Liver (tissue), 9 donors: ENCODE data around the gene CEP43. TPM values are rescaled to one million over a fixed set of nuclear protein-coding genes. Genes with fewer than 3 reads are reported as not detected.

ENCODE experiments used
- DNase-seq: peaks from one replicate; pipeline ENCODE4 v3.0.0-alpha.2; 2017; ENCODE audit warnings: low spot score
- H3K27ac ChIP-seq, 2 donors: one replicate each; pipeline ENCODE4 v1.7.0; 2013; ENCODE audit warnings: inconsistent platforms in 2 of 2, low read length in 2 of 2, control low read depth in 1 of 2, low read depth in 1 of 2, mild to moderate bottlenecking in 1 of 2
- H3K27me3 ChIP-seq, 4 donors: one replicate each; pipeline versions ENCODE4 v1.6.1 to v1.7.0; 2013; ENCODE audit warnings: low read length in 3 of 4, inconsistent platforms in 1 of 4, mild to moderate bottlenecking in 1 of 4, moderate library complexity in 1 of 4; ENCODE audit not compliant: control insufficient read depth in 4 of 4, insufficient read depth in 4 of 4
- H3K36me3 ChIP-seq, 4 donors: one replicate each; pipeline versions ENCODE4 v1.6.1 to v1.7.0; 2013; ENCODE audit warnings: low read length in 3 of 4, mild to moderate bottlenecking in 3 of 4, low read depth in 1 of 4, moderate library complexity in 1 of 4; ENCODE audit not compliant: control insufficient read depth in 4 of 4, insufficient read depth in 3 of 4
- H3K4me1 ChIP-seq, 4 donors: one replicate each; pipeline versions ENCODE4 v1.6.1 to v1.7.0; 2013; ENCODE audit warnings: low read length in 3 of 4, mild to moderate bottlenecking in 3 of 4, moderate library complexity in 1 of 4; ENCODE audit not compliant: control insufficient read depth in 4 of 4, insufficient read depth in 4 of 4
- H3K4me3 ChIP-seq, 3 donors: one replicate each; pipeline versions ENCODE4 v1.6.1 to v1.7.0; 2013; ENCODE audit warnings: low read length in 3 of 3, control low read depth in 1 of 3, low read depth in 1 of 3, mild to moderate bottlenecking in 1 of 3
- H3K9ac ChIP-seq, 2 donors: one replicate each; pipeline ENCODE4 v1.7.0; 2013; ENCODE audit warnings: low read length in 2 of 2, mild to moderate bottlenecking in 2 of 2, moderate library complexity in 2 of 2, control low read depth in 1 of 2, low read depth in 1 of 2
- H3K9me3 ChIP-seq, 4 donors: one replicate each; pipeline versions ENCODE4 v1.6.1 to v1.7.0; 2013; ENCODE audit warnings: low read length in 3 of 4; ENCODE audit not compliant: control insufficient read depth in 4 of 4
- EGR1 ChIP-seq, 2 donors: IDR thresholded peaks; 2 replicates each; pipeline ENCODE4 v1.6.1; 2016 to 2018; ENCODE audit warnings: antibody characterized with exemption in 2 of 2, low read depth in 2 of 2
- FOXA1 ChIP-seq: IDR thresholded peaks from 2 replicates; pipeline ENCODE4 v1.6.1; 2016; ENCODE audit warnings: antibody characterized with exemption
- FOXA2 ChIP-seq: IDR thresholded peaks from 2 replicates; pipeline ENCODE4 v1.6.1; 2016; ENCODE audit warnings: antibody characterized with exemption
- GABPA ChIP-seq, 2 donors: IDR thresholded peaks in 1 of 2; conservative IDR thresholded peaks in 1 of 2; 2 replicates each; pipeline ENCODE4 v1.6.1; 2016; ENCODE audit warnings: antibody characterized with exemption in 2 of 2, mild to moderate bottlenecking in 1 of 2, moderate library complexity in 1 of 2
- HNF4G ChIP-seq: IDR thresholded peaks from 2 replicates; pipeline ENCODE4 v1.6.1; 2016; ENCODE audit warnings: antibody characterized with exemption
- JUND ChIP-seq, 2 donors: IDR thresholded peaks; 2 replicates each; pipeline ENCODE4 v1.6.1; 2016; ENCODE audit warnings: antibody characterized with exemption in 2 of 2
- RAD21 ChIP-seq, 2 donors: IDR thresholded peaks; 2 replicates each; pipeline ENCODE4 v1.6.1; 2016; ENCODE audit warnings: antibody characterized with exemption in 2 of 2, mild to moderate bottlenecking in 2 of 2
- RXRA ChIP-seq, 2 donors: IDR thresholded peaks; 2 replicates each; pipeline ENCODE4 v1.6.1; 2017 to 2018; ENCODE audit warnings: antibody characterized with exemption in 2 of 2, mild to moderate bottlenecking in 1 of 2
- SP1 ChIP-seq: IDR thresholded peaks from 2 replicates; pipeline ENCODE4 v1.6.1; 2018; ENCODE audit warnings: antibody characterized with exemption, mild to moderate bottlenecking
- WGBS: extraction: QIAGEN DNeasy Blood & Tissue Kit; methylation state at CpG from one replicate; pipeline ENCODE4 v1.1.7; 2013; 5-methylcytosine and 5-hydroxymethylcytosine counted together
- polyA plus RNA-seq, 2 donors: library from polyadenylated mRNA; stranded (reverse) in 1 of 2; unstranded in 1 of 2; fragments of 200-250 nt in 1 of 2; fragments of >200 nt in 1 of 2; fragmentation: Nextera tagmentation in 1 of 2; extraction: Ambion mirVana in 1 of 2; gene quantifications; one replicate each; pipeline versions ENCODE4 v1.2.1 to v1.2.3, GENCODE V29; 2013 to 2015
- total RNA-seq, 2 donors: library from RNA; depleted of rRNA; stranded (reverse); fragments of >200 nt; gene quantifications; one replicate each; pipeline ENCODE4 v1.2.3, GENCODE V29; 2014
- TF ChIP-seq, protein P1 (sequence below): IDR thresholded peaks from 2 replicates; pipeline ENCODE4 v1.6.1; 2016; ENCODE audit warnings: antibody characterized with exemption, mild to moderate bottlenecking
- TF ChIP-seq, protein P2 (sequence below): IDR thresholded peaks from 2 replicates; pipeline ENCODE4 v1.6.1; 2016; ENCODE audit warnings: antibody characterized with exemption
- TF ChIP-seq, protein P3 (sequence below): IDR thresholded peaks from 2 replicates; pipeline ENCODE4 v1.6.1; 2016; ENCODE audit warnings: antibody characterized with exemption
- TF ChIP-seq, protein P4 (sequence below): fragments of 150-350 bp; IDR thresholded peaks from 2 replicates; pipeline ENCODE4 v1.5.1; 2017; ENCODE audit warnings: improper control_type of control experiment, low read depth, low read length; ENCODE audit not compliant: missing input control
- donor health status: healthy.
- donor health status: healthy.
- donor health status: healthy.
- donor health status: healthy.
- donor health status: healthy.

The CEP43 gene
- total and polyA plus RNA-seq, 4 donors: 12.0 to 32.0 (median 18.0) TPM

DNA sequence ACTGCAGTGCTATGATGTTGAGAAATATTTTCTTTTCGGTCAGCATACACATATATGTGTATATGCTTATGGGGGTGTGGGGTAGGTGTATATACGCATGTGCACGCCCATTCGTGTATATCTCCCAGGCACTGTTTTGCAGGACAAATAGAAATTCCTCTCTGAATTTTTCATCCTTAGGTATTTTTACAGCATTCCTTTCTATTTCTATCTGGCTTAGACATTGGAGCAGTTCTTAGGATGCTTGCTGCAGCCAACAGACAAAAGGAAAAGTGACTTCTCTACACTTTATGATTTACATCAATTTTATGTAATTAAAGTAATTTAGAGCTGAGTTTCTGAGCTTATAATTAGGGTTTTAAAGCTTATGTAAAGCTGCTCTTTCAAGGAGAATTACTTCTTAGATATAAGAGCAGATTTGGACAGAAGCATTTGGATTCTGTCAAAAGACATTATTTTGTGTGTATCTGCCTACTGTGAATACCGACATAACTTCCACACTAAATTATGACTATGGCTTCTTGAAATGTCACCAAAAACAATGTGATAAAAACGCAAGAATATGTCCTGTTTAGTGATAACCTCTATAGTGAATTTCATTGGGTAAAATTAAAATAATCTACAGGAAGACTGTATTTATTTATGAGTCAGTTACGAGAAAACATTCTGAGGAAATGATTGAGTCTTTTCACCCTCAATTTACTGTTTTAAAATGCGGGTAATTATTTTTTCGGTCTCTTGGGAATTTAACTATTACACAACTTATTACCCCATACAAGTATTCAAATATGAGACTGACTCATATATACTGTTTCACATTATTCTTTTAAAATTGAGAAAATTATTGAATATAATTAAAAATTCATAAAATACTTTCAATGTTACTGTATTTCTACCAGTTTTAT, 21.3 kb upstream of the CEP43 start:
- TF ChIP-seq FOXA1: no peak
- TF ChIP-seq RXRA (IDR thresholded peaks at IDR 0.05): no peak
- TF ChIP-seq, protein P1, sequence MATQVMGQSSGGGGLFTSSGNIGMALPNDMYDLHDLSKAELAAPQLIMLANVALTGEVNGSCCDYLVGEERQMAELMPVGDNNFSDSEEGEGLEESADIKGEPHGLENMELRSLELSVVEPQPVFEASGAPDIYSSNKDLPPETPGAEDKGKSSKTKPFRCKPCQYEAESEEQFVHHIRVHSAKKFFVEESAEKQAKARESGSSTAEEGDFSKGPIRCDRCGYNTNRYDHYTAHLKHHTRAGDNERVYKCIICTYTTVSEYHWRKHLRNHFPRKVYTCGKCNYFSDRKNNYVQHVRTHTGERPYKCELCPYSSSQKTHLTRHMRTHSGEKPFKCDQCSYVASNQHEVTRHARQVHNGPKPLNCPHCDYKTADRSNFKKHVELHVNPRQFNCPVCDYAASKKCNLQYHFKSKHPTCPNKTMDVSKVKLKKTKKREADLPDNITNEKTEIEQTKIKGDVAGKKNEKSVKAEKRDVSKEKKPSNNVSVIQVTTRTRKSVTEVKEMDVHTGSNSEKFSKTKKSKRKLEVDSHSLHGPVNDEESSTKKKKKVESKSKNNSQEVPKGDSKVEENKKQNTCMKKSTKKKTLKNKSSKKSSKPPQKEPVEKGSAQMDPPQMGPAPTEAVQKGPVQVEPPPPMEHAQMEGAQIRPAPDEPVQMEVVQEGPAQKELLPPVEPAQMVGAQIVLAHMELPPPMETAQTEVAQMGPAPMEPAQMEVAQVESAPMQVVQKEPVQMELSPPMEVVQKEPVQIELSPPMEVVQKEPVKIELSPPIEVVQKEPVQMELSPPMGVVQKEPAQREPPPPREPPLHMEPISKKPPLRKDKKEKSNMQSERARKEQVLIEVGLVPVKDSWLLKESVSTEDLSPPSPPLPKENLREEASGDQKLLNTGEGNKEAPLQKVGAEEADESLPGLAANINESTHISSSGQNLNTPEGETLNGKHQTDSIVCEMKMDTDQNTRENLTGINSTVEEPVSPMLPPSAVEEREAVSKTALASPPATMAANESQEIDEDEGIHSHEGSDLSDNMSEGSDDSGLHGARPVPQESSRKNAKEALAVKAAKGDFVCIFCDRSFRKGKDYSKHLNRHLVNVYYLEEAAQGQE: no peak
- Histone ChIP-seq H3K4me1 (no peaks in the 10 kb centered on the region), H3K4me3 (no peak overlapping the region), H3K36me3 (no peaks in the 10 kb centered on the region), H3K9me3 (no peaks in the 10 kb centered on the region), H3K27ac (no peak overlapping the region), H3K9ac (no peak overlapping the region), H3K27me3 (no peaks in the 10 kb centered on the region)
- WGBS: 87% methylated on average over 9 of the region's 9 CpGs
- no peak for DNase-seq

DNA sequence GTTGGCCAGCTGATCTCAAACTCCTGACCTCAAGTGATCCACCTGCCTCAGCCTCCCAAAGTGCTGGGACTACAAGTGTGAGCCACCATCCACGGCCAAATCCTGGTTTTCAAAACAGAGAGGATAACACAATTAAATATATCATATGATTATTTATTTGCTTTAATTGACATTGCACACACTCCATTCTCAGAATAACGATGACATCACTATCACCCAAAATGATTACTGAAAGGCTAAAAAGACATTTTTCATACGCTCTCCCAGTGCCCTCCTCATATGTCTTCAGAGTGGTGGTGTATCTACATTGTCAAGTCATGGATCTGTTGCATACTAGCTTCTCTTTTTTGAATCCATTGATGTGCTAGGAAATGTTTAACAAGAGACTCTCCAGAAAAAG, 18.5 kb upstream of the CEP43 start:
- Histone ChIP-seq H3K9ac (no peak overlapping the region), H3K36me3 (no peaks in the 10 kb centered on the region), H3K27ac (no peak overlapping the region), H3K4me3 (no peak overlapping the region), H3K27me3 (no peaks in the 10 kb centered on the region), H3K9me3 (no peaks in the 10 kb centered on the region), H3K4me1 (no peaks in the 10 kb centered on the region)
- DNase-seq: no peak
- WGBS: 97% methylated on average over 3 of the region's 3 CpGs
- no peak for TF ChIP-seq FOXA2
- TF ChIP-seq, protein P1: no peak
- no peak for TF ChIP-seq EGR1 (IDR thresholded peaks at IDR 0.05; ENCODE audit: low read depth in 2 of 2)
- no peak for TF ChIP-seq SP1
- no peak for TF ChIP-seq GABPA (IDR thresholded peaks at IDR 0.05 in 1 of 2, conservative IDR thresholded peaks at IDR 0.05 in 1 of 2)
- TF ChIP-seq RAD21 (IDR thresholded peaks at IDR 0.05): no peak
- TF ChIP-seq HNF4G: no peak
- TF ChIP-seq, protein P2, sequence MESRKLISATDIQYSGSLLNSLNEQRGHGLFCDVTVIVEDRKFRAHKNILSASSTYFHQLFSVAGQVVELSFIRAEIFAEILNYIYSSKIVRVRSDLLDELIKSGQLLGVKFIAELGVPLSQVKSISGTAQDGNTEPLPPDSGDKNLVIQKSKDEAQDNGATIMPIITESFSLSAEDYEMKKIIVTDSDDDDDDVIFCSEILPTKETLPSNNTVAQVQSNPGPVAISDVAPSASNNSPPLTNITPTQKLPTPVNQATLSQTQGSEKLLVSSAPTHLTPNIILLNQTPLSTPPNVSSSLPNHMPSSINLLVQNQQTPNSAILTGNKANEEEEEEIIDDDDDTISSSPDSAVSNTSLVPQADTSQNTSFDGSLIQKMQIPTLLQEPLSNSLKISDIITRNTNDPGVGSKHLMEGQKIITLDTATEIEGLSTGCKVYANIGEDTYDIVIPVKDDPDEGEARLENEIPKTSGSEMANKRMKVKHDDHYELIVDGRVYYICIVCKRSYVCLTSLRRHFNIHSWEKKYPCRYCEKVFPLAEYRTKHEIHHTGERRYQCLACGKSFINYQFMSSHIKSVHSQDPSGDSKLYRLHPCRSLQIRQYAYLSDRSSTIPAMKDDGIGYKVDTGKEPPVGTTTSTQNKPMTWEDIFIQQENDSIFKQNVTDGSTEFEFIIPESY: no peak
- TF ChIP-seq, protein P3, sequence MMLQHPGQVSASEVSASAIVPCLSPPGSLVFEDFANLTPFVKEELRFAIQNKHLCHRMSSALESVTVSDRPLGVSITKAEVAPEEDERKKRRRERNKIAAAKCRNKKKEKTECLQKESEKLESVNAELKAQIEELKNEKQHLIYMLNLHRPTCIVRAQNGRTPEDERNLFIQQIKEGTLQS: no peak
- no peak for TF ChIP-seq JUND (IDR thresholded peaks at IDR 0.05)
- TF ChIP-seq, protein P4, sequence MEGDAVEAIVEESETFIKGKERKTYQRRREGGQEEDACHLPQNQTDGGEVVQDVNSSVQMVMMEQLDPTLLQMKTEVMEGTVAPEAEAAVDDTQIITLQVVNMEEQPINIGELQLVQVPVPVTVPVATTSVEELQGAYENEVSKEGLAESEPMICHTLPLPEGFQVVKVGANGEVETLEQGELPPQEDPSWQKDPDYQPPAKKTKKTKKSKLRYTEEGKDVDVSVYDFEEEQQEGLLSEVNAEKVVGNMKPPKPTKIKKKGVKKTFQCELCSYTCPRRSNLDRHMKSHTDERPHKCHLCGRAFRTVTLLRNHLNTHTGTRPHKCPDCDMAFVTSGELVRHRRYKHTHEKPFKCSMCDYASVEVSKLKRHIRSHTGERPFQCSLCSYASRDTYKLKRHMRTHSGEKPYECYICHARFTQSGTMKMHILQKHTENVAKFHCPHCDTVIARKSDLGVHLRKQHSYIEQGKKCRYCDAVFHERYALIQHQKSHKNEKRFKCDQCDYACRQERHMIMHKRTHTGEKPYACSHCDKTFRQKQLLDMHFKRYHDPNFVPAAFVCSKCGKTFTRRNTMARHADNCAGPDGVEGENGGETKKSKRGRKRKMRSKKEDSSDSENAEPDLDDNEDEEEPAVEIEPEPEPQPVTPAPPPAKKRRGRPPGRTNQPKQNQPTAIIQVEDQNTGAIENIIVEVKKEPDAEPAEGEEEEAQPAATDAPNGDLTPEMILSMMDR: no peak
